GM21576 (cell line): ENCODE results near the gene SPINK5.

Experiments
- ATAC-seq: cut with Tn5 transposase; IDR thresholded peaks from one replicate; pipeline ENCODE4 v1.9.1; 2021; ENCODE audit warnings: mild to moderate bottlenecking, moderate library complexity; ENCODE audit not compliant: unreplicated experiment

The SPINK5 gene

DNA sequence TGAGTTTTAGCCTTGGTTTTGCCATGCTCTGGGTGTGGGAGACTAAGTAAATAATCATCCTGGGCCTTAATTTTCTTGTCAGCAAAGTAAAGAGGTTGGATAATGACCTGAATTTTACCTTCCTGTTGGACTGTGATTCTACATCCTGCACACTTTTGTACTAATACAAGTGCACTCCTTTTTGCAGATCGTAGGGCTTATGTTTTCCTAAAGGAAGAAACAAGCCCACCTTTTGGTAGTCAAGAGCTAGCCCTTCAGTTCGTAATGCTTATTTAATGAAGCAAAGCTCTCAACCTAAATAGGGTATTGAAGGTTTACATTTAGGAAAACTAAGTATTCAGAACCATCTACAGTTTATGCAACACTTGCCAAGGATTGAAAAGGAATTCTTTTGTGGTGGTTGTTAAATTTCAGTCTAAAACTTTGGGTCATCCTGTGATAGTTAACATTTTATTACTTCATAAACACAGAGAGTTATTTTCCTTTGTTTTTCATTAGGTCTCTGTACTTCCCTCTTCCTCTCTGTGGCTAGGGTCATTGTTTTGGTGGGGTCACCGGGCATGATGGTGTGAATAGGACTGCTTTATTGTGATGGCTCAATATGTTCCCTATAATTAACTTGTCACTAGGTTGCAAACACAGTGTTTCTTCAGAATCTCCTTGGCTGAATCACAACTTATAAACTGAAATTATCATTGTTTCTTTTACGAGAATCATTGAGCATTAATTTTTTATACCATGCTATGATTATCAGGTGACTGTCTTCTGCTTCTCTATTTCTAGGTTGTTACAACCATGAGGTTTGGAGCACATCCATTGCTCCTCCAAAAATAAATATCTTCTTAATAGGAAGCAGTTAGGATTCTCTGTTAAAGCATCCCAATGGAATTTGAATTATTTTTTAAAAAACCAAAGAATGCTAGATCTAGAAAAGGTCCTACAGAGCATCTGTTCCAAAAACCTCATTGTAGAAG, 28.5 kb downstream of the SPINK5 start:
- no peak for ATAC-seq

DNA sequence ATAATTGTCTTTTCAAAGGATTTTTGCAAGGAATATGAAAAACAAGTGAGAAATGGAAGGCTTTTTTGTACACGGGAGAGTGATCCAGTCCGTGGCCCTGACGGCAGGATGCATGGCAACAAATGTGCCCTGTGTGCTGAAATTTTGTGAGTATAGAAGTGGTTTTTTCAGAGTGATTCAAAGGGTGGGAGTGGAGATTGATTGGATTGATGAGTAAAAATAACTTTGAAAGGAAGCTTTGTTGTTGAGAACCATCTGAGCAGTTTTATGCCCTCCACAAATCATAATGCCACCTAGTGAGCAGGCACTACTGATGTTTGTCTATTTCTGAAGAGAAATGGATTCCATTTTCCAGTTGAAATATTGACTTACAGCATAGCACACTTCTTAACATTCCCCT, 30.6 kb downstream of the SPINK5 start:
- ATAC-seq: no peak

DNA sequence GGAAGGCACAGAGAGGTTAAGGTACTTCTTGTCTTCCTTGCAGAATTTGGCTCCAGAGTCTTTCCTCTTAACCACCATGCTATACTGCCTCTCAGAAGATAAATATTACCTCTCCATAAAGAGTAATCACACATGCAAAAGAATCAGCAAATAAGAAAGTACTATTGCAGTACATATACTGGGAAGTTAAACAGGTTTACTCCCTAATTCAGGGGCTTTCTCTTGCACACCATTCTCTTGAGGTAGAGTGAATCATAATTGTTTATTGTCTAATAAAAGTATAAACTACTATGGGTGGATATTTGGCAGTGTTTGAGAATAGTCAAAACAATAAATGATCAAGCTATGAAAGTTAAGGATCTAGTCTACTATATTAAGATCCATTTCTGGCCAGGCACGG, 40.4 kb downstream of the SPINK5 start:
- no peak for ATAC-seq

DNA sequence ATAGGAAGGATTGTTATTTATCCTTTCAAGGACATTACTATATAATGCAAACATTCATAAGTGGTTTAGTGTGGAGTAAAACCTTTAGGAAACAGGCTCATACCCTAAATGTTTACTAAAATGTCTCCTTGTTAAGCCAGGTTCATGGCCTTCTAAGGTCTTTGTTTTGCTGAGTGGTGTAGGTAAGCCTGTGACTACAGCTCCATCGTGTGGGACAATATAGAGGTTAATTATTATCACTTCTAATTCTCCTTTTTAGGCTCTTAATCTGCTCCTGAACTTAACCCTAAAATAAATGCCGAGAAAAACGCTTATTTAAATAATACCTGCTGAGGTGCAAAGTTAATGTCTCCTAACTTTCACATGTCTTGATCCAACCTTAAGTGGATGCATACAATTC, 43.8 kb downstream of the SPINK5 start:
- no peak for ATAC-seq

DNA sequence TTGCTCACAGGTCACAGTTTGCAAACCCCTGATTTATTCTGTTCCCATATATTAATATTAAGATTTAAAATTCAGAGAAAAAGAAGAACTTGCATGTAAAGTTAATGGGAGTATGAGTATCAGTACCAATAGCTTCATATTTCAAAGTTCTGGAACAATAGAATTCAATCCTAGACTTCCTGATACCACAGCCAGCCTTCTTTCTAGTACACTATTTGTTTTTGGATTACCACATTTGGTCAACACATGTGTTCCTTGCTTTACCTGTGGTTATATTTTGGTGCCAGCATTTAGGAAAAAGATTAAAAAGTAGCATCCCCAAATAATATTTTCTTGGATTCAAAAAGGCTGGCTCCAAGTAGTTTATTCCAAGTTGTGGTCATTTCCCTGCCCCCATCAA, 49.5 kb downstream of the SPINK5 start:
- ATAC-seq: no peak

DNA sequence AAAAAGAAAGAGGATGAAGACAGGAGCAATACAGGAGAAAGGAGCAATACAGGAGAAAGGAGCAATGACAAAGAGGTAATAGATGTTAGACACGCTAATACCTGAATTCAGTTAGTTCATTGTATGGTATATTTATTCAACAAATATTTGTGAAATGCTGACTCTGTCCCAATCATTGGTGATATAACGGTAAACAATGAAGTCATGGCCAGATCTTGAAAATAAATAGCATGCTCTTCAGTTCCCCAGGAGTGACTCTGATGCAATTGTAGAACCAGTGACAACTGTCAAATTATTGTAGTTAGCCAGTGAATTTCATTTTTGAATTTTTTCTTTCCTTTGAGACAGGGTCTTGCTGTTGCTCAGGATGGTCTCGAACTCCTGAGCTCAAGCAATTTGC, 56.5 kb downstream of the SPINK5 start:
- no peak for ATAC-seq

DNA sequence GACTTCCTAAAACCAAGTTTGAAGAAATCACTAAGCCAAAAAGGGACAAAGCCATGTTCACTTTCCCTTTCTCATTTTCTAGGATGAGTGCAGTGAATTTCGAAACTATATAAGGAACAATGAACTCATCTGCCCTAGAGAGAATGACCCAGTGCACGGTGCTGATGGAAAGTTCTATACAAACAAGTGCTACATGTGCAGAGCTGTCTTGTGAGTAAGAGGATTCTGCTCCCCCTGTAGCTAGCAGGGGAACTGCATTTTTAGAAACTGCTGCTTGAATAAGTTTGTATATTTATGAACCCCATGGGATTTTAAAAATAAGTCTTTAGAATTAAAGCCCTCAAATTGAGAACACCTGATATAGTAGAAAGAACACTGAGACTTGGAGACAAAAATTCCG, 61.9 kb downstream of the SPINK5 start:
- ATAC-seq: no peak

DNA sequence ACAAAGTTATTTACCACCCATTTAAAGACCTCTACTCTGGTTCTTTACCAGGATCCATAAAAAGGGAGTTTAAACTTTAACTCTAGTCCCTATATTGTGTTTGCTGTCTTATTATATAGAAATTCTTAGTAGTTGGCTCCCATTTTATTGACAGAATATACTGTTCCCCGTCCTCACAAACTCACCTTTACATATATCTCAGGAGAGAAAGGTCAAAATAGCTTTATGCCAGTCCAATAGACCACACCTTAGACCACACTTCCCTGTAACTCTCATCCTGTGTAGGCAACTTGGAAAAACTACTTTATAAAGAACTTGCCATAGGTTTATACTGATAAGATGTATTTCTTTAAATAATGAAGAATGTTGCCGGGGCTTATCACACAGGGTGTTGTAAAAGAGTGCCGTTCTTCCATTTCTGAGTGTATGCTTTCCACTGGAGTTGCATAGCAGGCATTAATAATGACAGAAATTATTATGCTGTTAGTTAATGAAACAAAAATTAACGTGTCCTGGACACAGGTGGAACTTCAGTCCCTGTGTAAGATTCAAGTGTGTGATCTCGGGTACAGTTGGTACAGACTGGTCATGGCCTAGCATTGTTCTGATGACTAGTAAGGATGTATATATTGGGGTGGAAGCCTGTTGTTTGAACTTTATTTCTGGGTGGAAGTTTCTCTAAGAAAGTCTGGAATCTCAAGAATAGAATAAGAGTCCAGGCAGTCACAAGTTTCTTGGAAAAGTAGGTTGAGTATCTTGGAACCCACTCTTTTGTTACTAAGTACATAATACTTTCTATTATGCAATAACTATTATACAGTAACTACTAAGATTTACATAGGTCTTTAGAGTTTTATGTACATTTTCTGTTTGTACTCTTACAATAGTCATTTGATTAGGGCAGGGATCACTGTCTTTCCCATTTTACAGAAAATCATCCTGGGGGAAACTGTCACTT, 71.6 kb downstream of the SPINK5 start:
- no peak for ATAC-seq

DNA sequence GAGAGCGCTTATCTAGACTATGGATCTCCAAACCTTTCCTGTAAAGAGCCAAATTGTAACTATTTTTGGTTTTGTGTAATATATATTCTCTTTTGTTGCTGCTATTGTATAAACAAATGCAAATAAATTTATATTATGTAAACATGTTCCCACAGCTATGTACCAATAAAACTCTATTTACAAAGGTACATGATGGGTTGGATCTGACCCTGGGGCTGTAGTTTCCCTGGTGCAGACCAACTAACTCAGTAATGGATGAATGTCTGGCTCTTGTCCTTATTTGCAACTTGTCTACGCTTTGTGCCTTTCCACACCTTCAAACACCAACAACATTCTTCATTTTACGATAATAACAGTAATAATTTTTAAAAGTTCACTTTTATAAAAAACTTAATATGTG, 77.1 kb downstream of the SPINK5 start:
- no peak for ATAC-seq

DNA sequence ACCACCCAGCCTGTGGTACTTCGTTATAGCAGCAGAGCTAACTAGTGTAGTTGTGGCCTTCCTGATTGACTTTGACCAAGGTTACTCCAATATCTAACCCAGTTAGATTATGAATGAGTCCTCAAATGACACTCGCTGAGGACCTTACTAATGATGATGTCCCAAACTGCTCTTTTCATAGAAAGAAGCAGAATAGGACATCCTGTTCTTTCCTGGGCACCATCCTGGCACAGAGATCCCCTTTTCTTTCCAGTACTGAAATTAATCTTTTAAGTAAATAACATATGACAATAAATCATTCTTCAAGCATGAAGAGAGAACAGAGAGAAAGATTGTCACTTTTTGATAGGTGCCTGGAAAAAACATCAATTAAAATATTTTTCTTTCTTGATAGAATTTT, 77.9 kb downstream of the SPINK5 start:
- no peak for ATAC-seq

DNA sequence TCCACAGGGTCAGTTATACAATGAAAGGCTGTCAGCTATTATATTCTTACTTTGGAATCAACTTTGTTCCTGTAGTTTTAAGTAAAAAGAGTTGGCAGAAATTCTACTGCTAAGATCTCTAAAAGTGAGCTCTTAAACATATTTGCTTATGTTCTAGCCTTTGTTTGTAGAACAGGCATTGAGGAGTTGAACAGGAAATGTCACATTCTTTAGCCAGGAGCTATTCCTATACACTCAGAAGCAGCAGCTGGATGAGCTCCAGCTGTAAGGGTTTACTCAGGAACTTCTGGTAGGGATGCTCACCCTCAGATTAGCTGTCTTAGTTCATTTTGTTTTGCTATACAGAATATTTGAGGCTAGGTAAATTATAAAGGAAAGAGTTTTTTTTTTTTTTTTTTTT, 82.1 kb downstream of the SPINK5 start:
- ATAC-seq: no peak

DNA sequence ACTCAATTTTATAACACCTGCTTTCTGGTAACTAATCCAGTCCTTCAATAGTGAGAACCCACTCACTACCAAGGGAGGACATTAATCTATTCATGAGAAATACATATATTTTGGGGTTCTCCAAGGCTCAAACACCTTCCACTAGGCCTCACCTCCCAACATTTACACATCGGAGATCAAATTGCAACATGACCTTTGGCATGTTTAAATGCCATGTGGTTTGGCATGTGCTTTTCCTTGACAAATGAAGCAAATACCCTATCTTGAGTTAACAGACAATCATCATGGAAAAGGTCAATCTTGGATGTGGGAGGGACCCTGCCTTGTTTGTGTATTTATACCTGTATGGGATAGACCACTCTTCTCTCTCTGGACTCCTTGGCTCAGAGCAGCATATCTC, 82.7 kb downstream of the SPINK5 start:
- ATAC-seq: no peak

DNA sequence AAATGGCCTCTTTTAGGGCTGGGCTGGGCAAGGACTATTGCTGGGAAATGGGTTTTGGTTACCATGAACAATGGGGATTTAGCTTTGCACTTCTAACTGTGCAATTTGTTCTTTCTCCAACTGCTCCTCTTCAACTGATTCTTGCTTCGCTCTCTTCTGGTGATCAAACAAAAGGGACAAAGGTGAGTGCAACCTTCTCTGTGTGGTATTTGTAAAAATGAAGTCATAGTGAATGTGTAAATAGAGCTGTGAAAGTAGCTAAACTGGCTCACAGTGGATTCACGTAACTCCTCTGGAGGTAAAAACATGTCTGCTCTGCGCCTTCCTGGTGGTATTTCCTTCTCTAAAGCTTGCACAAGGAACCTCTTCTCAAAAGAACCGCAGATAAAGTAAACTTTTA, 83.6 kb downstream of the SPINK5 start:
- no peak for ATAC-seq

DNA sequence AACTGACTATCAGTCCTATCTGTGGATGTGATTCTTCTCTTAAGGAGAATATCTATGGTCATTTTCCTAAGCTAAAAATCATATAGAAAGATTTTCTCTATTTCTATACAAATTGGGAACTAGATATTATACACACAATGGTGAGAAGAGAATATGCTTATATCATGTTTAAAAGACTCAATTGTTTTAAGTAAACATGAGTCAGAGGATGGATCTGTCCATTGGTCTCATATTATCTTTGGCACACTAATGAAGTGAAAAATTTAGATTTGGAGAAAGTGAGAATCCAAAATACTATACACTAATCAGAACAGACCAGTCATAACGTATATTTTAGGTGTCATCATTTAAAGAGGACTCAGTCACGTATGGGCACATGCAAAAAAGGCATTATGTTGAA, 88.1 kb downstream of the SPINK5 start:
- ATAC-seq: no peak

DNA sequence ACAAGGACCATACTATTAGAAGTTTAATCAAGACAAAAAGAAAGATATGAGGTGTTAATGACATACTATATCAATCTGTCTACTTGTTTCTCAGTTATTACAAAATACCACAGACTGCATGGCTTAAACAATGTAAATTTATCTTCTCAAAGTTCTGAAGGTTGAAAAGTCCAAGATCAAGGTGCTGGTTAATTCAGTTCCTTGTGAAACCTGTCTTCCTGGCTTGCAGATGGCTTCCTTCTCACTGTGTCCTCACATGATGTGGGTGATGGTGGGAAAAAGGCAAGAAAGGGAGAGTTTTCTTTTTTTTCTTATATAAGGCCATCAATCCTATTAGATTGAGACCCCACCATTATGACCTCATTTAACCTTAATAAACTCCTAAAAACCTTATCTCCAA, 89.0 kb downstream of the SPINK5 start:
- no peak for ATAC-seq

DNA sequence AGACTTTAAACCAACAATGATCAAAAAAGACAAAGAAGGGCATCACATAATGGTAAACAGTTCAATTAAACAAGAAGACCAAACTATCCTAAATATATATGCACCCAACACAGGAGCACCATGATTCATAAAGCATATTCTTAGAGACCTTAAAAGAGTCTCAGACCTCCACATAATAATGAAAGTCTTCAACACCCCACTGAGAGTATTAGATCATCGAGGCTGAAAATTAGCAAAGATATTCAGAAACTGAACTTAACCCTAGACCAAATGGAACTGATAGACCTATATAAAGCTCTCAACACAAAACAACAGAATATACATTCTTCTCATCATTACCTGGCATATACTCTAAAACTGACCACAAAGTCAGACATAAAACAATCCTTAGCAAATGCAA, 92.8 kb downstream of the SPINK5 start:
- ATAC-seq: no peak

DNA sequence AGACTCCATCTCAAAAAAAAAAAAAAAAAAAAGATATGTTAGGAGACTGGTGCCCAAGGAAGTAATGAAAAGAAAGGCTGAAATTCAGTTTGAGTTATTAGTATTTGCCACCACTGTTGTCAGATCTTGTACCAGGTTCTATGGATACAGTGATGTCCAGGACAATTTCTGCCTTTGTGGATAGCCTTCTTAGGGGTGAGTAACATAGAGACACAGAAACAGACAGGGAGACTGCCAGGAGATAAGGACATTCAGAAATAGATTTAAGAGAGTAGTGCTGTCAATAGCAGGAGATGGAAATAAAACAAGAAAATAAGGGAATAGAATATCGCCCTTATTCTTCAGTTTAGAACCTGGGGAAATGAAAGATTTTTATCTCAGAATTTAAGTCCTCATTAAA, 98.3 kb downstream of the SPINK5 start:
- ATAC-seq: no peak

DNA sequence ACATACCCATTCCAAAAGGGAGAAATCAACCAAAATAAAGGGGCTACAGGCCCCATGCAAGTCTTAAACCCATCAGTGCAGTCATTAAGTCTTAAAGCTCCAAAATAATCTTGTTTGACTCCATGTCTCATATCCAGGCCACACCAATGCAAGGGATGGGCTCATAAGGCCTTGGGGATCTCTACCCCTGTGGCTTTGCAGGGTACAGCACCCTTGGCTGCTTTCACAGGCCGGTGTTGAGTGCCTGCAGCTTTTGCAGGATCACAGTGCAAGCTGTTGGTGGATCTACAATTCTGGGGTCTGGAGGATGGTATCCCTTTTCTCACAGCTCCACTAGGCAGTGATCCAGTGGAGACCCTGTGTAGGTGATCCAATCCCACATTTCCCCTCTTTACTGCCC, 99.6 kb downstream of the SPINK5 start:
- no peak for ATAC-seq

DNA sequence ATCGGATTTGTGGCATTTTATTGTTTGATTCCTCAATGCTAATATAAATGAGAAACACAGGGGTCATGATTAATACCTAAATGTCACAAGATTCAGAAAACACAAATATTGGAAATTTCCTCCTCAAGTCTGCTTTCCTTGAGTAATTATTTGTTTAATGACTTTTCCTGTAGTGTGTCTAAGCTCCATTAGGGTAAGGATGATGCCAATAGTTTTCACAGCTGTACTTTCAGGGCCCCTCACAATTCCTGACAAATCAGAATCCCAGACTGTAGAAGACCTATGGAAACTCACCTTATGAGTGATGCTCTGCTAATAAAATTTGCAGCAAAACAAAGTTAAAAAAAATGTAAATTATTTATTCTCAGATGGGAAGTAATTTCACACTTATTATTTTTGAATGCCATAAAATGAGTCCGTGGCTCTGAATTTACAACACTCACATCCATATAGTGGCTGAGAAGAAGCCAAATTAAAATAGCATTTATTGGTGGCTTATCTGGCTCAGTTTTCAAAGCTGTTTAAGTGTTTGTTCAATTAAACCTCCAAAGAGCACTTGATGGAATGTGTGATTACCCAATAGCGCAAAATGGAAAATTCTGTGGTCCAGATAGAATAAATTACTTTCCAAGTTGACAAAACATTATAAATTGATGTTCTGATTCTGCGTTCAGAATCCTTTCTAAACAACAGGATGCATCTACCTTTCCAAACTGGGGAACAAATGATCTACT, 102.9 kb downstream of the SPINK5 start:
- no peak for ATAC-seq

DNA sequence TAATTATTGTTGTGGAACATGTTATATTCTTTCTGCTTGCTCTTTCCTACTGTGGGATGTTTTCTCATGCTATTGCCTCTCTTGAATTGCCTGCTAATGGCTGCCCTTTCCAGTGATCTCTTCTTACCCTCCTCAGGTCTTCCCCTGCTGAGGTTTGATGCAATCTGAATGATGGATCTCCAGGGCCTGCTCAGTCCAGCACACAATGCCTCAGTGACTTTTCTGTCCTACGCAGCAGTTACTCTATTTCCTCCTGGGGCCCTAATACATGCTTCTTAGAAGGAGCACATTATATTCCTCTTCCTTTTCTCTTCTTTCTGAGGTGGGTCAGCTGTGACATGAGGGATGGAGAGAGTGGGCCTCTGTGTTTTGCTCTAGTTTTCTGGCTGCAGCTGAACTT, 104.5 kb downstream of the SPINK5 start, which contains the start of gene SPINK14:
TSS of gene SPINK14 (plus strand) at position 301 of the 400 bp plus-strand sequence. CDS start 1,187 bp downstream, outside the sequence.
- no peak for ATAC-seq

DNA sequence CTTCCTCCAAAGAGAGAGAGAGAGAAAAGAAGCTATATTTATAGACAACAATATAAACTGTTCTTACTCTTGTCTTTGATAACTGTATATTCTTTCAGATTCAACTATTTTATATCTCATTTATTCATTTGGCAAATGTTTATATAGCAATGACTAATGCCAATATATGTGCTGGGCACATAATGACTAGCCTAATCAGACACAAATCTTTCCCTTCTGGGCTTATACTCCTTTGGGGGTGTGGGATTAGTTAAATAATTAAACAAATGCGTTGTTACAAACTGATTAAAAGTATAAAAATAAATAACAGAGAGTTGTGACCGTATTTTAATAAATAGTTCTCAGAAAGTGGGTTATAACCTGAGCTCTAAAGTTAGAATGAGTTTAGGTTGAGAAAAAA, 108.6 kb downstream of the SPINK5 start:
- ATAC-seq: no peak
